Fibroblast of pulmonary artery (primary cell): ENCODE results near the gene NUDT14.

Experiments used
- DNase-seq: peaks from one replicate; pipeline ENCODE4 v3.0.0-alpha.2; 2010; ENCODE audit warnings: low read depth
- H3K4me3 ChIP-seq: replicated peaks from 2 replicates; pipeline ENCODE4 v1.5.1; 2011; ENCODE audit warnings: low read depth, mild to moderate bottlenecking, control low read depth, low read length, moderate library complexity
- CTCF ChIP-seq: IDR thresholded peaks from 2 replicates; pipeline ENCODE4 v1.5.1; 2011; ENCODE audit warnings: mild to moderate bottlenecking, control low read depth, low read length, inconsistent platforms; ENCODE audit errors: missing control alignments

The NUDT14 gene

GRCh38 chr14:105155681-105156413 lies 25.3 kb downstream of the NUDT14 start:
- no peak overlapping the region for H3K4me3 ChIP-seq
- DNase-seq, result no peak
- TF ChIP-seq CTCF, result no peak

- no peak overlapping the region for H3K4me3 ChIP-seq
- no peak for TF ChIP-seq CTCF
- DNase-seq, result no peak
Observed at GRCh38 chr14:105155071-105155651, 26.0 kb downstream of the NUDT14 start.

GRCh38 chr14:105154476-105154871 lies 26.6 kb downstream of the NUDT14 start:
- no peak for DNase-seq

GRCh38 chr14:105153739-105154475 lies 27.2 kb downstream of the NUDT14 start:
- no peak overlapping the region for H3K4me3 ChIP-seq
- DNase-seq, result no peak
- no peak for TF ChIP-seq CTCF

More at GRCh38 chr14:105154476-105154871, 26.6 kb downstream of the NUDT14 start:
- TF ChIP-seq CTCF, result no peak
- no peak overlapping the region for H3K4me3 ChIP-seq

DNA sequence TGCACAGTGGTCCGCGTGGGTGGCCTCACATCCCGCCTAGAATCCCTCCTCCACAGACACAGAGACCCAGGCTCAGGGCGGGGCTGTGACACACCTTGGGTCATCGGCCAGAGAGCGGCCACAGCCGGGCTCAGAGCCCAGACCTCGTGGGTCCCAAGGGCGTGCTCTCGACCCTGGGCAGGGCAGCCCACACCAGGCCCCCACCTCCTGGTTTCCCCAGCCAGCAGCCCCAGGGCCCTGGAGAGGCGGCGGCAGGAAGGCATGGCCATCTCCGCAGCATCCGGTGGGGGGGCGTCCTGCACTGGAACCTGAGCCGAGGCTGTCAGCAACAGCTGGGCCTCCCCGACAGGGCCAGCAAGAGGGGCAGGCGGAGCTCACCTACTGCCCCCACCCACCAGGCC lies 27.8 kb downstream of the NUDT14 start:
- H3K4me3 ChIP-seq, result no peak overlapping the region
- DNase-seq, result no peak
- TF ChIP-seq CTCF, result no peak

GRCh38 chr14:105152794-105153241 lies 28.3 kb downstream of the NUDT14 start:
- TF ChIP-seq CTCF, result no peak
- DNase-seq, result no peak
- no peak overlapping the region for H3K4me3 ChIP-seq
